GM10847 (cell line): ENCODE results near the gene PANK3.

Experiments
- POLR2A ChIP-seq: IDR thresholded peaks from 2 replicates; pipeline ENCODE4 v1.6.1; 2011; ENCODE audit not compliant: insufficient read length; ENCODE audit errors: extremely low read depth

Gene PANK3

DNA sequence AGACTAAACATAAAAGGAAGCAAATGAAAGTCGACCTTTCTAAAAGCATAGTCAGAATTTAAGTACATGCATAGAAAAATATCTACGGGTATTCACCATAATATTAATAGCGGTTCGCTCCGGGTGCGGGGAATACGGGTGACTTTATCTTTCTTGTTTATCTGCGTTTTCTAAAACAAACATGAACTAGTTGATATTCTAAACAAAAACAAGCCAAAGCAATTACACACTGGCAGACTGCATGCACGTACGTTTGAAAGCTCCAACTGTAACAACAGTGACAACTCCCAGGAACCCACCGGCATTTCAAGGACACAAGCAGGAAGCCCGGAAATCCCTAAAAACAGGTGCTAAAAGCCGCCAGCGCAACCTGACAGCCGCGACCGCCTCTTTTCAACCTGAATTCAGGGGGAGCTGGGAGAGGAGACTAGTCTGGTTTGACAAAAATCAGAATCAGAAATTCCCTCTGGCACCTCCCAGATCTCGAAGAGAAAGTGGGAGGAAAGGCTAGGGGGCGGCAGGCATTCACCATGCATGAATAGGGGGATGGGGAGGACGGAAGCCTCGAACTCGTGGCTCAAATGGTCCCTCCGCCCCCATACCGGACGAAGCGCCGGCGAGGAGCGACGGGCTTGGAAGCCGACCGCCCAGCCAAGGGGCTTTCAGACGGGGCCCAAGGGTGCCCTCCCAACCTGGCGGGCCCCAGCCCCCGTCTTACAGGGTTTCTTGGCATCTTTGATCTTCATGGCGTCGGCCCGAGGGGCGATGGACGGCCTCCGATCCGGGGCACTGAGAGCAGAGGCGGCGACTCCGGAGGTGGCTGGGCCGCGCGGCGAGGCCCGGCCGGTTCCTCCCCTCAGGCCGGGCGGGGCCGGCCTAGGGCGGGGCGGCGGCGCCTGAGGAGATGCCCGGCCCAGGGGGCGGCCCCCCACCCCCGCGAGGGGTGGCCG is at the start of gene PANK3:
Gene PANK3 (minus strand): TSS at position 831 of the 950 bp plus-strand sequence. CDS start 85 bp downstream, at position 746.
- TF ChIP-seq POLR2A = peak; percentile 76

DNA sequence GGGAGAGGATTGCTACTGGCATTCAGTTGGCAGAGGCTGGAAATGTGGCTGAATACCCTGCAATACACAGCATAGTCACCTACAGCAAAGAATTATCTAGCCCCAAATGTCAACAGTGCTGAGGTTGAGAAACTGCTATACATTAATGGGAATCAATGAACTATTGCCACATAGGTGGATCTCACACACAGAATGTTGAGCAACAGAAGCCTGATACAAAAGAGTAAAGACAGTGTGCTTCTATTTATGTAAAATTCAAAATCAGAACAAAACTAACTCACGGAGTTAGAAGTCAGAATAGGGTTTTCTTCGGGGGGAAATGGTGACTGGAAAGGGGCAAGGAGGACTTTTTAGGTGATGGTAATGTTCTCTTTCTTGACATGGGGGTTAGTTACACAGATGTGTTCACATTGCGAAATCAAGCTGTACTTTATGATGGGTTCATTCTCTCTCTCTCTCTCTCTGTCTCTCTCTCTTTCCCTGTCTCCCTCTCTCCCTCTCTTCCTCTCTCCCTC is 45.7 kb upstream of the PANK3 start:
- no peak for TF ChIP-seq POLR2A

DNA sequence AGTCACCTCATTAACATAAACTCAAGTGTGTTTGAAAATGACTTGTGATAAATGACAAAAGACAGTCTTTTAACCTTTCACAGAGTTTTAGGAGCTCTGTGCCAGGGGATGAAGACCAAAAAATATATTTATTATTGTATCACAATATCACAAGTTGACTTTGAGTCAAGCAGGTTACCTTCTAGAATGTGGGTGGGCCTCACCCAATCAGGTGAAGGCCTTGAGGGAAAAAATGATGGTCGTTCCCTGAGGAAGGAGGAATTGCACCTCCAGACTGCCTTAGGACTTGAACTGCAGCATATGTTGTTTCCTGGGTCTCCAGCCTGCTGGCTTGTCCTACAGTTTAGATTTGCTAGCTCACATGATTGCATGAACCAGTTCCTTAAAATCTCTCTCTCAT is 41.6 kb upstream of the PANK3 start:
- TF ChIP-seq POLR2A = no peak

DNA sequence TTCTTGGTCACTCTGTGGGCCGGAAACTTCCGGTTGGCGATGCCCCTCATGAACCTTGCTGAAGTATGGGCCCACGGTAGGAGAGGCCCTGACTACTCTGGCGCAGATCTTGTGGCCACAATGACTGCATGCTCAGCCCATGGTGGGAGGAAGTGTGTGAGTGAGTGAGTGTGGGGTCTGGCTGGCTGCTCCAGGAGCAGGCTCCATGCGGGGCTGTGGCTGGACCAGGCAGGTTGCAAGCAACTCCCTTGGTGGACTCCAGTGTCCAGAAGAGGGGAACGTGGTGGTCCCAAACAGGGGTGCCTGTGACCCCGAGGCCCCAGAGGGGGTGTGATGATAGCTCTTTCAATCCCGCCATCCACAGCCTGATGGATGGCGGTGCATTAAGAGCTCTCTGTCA is 35.5 kb upstream of the PANK3 start:
- TF ChIP-seq POLR2A = no peak

DNA sequence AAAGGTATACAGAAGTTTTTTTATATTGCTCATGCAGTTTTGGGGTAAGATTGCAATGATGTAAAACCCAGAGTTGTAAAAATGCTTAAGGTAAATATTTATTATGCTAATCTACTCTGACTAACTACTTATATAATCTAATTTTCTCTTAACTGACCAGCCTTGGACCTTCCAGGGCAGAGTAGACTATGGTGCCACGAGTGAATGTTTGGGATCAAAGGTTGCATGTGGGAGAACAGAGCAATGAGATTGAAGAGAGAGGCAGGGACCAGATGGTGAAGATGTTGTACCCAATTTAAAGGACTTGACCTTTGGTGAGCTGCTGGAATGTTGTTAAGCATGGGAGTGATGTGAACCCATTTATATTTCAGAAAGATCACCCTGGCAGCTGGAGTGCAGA is 34.8 kb upstream of the PANK3 start:
- no peak for TF ChIP-seq POLR2A

DNA sequence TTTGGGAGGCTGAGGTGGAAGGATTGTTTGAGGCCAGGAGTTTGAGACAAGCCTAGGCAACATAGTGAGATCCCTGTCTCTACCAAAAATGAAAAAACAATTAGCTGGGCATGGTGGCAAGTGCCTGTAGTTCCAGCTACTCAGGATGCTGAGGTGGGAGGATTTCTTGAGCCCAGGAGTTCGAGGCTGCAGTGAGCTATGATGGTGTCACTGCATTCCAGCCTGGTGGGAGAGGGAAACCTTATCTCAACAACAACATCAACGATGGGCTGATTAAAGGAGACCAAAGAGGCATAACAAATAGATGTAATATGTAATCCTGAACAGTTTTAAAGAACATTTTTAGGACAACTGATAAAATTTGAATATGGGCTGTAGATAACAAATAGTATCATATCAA is 34.2 kb upstream of the PANK3 start:
- no peak for TF ChIP-seq POLR2A

DNA sequence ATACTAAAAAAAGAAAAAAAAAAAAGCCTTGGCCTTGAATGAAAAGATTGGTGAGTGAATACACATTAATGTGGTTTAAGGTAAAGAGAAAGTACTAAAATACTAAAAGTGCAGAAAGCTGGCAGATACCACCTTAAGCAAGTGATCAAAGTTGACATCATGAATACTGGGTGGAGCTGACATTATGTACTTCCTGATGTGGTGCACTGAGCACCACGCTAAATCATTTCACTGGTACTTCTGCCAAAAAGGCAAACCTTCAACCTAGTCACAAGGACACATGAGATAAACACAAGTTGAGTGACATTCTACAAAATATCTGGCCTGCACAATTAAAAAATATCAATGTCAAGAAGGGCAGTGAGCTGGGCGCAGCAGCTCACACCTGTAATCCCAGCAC is 33.8 kb upstream of the PANK3 start:
- TF ChIP-seq POLR2A = no peak

DNA sequence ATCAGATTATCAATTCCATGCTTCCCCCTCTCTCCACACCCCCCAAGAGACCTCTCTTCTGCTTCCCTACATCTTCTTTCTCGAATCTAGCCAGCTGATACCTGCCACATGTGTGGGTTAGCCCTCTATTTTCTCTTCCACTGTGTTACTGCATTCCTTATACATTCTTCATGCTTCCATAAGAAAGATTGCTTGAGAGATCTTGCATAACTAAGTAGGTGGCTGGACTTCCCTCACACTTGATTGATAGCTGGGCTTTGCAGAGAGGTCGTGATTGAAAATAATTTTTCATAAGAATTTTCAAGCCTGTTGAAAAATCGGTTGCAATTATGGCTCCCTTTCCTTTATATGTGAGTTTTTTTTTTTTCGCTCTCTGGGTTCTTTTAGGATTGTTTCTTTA is 33.0 kb upstream of the PANK3 start:
- TF ChIP-seq POLR2A = no peak

DNA sequence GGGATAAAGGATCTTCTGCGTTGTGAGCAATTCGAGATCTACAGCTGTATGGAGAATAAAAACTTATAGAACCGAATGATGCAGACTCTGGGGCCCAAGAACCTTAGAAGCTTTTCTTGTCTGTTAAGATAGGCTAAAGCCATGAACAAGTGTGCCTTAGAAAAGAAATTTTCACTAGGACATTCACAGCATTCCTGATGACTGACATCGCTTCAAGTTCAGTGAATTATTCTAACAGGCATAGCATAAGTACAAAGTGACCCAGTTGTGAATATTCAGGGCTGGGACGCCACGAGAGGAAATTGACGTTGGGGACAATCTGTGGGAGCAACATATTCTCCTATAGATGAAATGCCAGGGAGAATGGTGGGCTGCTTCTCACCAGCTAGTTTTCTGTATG is 32.0 kb upstream of the PANK3 start:
- TF ChIP-seq POLR2A = no peak

DNA sequence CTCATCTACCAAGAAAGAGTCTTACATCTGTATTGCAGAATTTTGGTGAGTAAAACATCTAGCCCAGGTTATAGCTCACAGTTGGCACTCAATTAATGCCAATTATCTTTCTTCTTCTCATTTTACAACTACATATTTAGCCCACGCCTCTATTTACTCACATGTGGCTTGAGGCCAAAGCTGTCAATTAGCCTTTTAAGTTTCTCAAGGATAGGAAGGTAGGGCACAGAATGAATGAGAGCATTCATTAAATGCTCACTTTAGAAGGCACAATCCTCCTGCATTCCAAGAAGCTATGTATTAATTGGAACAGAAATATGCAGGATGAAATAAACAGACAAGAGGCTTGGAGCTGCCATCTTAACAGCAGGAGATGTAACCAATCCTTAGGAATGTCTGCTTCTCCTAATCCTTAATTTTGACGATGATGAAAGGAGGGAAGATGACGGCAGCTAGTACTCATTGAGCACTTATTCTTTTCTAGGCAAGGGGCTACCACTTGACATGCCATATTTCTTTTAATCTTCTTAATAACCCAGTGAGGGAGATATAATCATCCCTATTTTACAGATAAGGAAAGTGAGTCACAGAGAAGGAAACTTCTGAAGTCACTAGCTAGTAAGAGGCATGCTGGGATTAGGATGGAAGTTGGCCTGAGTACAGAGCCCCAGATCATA is 30.8 kb upstream of the PANK3 start:
- TF ChIP-seq POLR2A = no peak

DNA sequence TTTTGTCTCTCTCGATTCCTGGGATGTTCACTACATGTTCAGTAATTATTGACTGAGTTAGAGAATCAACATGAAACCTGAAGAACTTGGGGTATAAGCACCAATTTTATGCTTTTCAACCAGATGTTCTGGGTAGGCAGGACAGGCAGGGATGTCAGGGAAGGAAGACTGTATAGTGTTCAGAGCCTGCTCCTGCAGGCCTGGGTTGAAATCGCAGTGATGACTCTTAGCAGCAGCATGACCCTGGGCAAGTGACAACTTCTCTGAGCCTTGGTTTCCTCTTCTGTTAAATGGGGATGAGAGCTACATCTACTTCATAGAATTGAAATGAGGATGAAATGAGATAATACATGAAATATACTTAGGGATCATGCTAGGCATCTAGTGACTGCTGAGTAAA is 29.7 kb upstream of the PANK3 start:
- TF ChIP-seq POLR2A = no peak

DNA sequence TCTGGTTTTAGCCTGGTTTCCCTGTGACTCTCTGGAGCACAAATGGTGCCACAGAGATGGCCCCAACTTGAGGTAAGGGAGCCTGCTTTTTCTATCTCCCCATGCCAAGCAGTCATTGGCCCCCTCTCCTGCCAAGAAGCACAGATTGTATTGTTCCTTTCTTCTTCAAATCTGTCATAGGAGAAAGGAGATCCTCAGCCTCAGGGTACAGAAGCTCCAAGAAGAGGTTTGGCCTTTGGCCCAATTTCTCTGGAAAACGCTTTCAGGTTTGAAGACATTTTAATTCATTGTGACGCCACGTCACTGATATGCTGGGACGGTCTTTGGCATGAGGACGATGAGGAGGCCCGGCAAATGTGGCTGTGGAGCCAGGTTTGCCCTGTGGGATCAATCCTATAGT is 29.2 kb upstream of the PANK3 start:
- no peak for TF ChIP-seq POLR2A

DNA sequence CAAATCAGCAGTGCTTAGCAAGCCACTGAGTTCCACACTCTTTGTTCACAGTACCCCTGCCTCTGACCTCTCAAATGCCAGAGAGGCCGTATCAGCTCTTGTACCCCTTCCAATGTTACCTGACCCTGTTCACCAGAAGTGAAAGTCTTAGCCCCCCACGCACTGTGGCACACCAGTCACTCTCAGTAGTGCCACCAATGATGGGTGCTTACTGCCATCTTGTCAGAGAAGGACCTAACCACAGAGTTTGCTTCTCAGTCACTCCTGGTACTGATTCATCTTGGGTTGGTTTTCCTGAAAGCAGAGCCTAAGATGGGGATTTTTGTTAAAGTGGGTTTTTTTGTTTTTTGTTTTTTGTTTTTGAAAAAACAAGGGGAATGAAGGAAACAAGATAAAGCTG is 28.8 kb upstream of the PANK3 start:
- no peak for TF ChIP-seq POLR2A

DNA sequence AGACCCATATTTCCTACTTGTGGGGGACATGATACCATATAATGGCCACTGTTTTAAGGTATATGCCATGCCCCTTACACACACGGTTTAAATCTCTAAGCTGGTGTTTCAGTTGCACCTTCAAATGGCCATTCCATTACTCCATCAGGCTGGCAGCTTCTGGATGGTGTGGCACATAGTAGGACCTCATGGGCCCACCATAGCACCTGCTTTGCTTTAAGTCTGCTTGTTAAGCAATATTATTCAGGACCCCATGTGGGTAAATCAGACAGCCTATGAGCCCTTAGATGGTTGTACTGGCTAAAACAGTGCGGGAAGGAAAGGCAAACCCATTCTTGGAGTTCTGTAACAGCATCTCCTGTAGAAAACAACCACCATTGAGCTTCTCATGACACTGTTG is 27.4 kb upstream of the PANK3 start:
- no peak for TF ChIP-seq POLR2A

DNA sequence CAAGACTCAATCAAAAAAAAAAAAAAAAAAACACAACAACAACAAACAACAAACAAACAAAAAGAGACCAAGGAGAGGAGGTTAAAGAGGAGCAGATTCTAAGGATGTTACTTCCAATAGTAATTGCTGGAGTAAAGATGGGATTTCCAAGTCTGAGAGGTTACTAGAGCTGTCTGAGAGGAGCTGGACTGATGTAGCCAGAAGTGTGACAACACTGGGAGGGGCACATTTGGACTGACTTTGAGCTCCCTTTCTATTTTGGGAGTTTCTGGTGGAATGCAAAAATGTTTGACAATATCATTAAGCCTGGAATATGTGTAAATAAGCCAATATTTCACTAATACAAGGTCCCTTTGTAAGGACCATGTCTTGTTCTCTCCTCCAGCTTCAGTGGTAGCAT is 25.3 kb upstream of the PANK3 start:
- TF ChIP-seq POLR2A = no peak

DNA sequence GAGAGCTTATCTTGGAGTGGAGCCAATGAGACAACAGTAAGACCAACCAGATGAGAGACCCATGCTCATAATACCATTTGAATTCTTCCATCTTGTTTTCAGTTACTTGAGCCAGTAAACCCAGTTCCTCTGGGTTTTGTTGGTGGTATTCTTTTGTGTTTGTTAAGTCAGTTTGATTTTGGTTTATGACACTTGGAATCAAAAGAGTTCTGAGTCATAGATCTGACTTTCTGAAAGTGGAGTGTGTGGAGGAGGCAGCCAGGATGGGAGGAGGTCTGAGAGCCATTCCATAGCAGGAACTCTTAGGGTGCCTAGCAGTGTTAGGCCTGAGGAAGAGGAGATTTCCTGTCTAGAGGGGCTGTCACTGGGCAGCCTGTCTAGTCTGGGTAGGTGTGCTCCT is 24.6 kb upstream of the PANK3 start:
- TF ChIP-seq POLR2A = no peak
